HS-27A (cell line): ENCODE data around the gene PLS1.

Experiments used
- DNase-seq: peaks from one replicate; pipeline ENCODE4 v3.0.0-alpha.2; 2012; ENCODE audit warnings: low read depth, missing footprints

Gene PLS1

GRCh38 chr3:142641504-142641903 is 45.3 kb downstream of the PLS1 start:
- no peak for DNase-seq

- DNase-seq, result no peak
Observed at GRCh38 chr3:142642956-142643355, 46.8 kb downstream of the PLS1 start.

DNA sequence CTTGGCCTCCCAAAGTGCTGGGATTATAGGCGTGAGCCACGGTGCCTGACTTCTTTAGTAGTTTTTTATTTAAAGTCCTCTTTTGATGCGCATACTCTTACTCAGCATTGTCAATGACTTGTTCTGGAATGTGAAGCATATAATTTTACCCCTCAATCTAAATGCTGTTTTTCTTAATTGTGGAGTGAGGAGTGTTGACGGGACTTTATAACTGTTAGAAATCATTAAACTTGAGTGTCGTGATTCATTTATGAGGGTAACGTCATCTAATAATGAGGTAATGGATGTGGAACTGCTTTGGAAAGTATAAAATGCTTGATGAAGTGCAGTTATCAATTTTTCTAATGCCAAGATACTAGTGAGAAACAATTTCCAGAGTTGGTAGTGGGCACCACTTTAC is 48.3 kb downstream of the PLS1 start:
- no peak for DNase-seq

- DNase-seq, result no peak
Observed at GRCh38 chr3:142645236-142645793, 49.1 kb downstream of the PLS1 start.

- DNase-seq, result no peak
Observed at GRCh38 chr3:142646020-142646785, 50.0 kb downstream of the PLS1 start.

DNA sequence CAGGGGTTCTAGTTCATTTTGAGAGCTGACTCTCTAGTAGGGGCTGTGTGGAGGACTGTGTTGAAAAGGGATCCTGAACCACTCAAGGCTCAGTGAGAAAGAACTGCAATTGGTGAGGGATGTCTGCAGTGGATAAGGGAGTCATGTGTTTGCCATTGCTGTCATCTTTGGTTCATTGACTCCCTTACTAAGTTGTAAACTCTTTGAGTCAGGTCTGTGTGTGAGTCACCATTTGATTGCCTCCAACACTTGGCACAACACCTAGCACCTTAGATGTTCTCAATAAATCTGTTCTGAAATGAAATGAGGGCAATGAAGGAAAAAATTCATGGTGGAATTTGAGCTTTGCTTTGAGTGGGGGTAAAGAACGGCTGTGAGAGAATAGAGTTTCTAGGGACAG is 51.7 kb downstream of the PLS1 start:
- DNase-seq, result no peak

DNA sequence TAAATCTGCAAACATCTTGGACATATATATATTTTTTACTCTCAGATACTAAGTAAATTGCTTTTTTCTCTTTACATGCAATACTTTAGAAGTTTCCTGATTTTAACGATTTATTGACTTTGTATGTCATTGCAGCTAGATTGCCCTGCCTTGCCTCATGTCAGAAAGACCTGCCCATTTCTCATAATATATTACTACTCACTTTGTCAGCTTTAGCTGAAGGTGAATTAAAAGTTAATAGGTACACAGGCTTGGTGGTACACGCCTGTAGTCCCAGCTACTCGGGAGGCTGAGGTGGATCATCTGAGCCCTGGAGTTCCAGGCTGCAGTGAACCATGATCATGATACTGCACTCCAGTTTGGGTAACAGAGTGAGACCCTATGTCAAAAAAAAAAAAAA is 52.8 kb downstream of the PLS1 start:
- no peak for DNase-seq

DNA sequence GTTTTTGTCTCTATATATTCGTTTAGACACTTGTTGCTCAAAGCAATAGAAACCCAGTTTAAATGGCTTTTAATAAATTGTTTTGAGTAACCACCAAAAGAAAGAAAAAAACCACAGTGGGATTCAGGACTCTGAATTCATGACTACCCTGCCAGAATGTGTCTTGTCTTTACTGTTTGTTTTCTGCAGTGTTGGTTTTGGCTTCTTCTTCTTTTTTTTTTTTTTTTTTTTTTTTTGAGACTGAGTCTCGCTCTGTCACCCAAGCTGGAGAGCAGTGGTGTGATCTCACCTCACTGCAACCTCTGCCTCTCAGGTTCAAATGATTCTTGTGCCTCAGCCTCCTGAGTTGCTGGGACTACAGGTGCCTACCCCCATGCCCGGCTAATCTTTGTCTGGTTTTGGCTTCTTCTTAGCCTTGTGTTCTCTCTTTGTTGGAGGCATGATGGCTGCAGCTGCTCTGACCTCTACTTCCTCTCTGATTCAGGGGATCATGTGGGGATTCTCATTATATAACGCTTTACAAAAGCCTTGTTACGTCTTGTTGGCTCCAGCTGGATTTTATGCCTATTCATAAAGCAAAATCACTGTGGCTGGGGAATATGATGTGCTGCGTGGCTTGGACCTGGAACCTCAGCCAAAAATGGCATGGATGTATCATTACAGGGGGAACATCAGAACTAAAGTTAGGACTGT is 54.0 kb downstream of the PLS1 start:
- DNase-seq, result no peak

DNA sequence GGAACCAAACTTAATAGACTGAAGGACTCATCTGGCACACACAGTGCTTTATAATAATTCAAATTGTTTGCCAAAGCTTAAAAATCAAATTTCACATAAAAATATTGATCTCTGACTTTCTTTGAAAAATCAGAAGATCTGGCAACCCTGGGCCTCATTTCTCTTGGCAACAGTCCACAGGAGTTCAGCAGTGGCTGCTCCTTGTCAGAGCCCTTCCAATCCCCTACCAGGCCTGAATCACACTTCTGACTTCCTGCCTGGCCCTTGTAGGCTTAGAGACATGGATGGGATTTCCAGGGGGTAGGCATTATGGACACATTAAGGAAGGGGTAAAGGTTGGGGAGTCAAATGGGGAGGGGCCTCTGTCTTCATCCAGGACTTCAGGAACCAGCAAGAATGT is 55.5 kb downstream of the PLS1 start:
- no peak for DNase-seq

DNA sequence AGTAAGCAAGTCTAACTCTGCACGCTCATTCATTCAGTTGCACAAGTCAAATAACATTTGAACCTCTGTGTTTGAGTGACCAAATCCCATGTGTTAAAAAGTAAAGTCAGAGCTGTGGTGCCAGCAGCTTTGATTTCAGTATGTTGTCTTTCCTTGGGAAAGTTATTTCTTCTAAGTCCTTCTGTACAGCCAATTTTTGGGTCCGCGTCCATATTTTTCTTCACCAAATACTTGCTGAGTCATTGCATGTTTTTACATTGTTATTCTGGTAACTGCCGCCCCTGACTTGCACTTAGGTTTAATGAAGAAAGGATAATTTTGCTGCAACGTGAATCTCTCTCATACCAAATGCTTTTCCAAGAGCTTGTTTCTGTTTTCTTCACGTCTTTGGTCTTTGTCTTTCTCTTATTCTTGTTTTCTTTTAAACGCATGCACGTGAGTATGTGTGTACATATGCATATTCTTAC is 56.7 kb downstream of the PLS1 start:
- DNase-seq, result no peak

DNA sequence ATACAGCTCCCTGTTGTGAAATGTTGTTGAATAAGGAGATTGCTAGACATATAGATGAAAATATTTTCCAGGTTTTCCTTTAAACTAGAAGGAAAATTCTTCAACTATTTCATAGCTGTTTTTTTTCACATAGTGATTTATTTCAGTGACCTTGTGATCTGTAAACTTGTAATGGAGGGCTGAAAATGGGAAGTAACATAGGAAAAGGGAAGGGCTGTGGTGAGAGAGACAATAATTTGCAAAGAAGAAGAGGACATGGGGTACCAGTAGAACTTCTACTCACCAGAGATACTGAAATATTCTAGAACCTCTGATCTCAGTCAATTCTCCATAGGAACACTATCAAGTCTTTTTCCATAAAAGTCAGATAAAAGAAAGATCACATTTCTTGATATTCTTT is 60.4 kb downstream of the PLS1 start:
- DNase-seq, result no peak

- DNase-seq, result no peak
Observed at GRCh38 chr3:142657033-142657432, 60.8 kb downstream of the PLS1 start.

GRCh38 chr3:142660383-142660782 is 64.2 kb downstream of the PLS1 start:
- DNase-seq, result no peak

GRCh38 chr3:142660893-142661292 is 64.7 kb downstream of the PLS1 start:
- no peak for DNase-seq

DNA sequence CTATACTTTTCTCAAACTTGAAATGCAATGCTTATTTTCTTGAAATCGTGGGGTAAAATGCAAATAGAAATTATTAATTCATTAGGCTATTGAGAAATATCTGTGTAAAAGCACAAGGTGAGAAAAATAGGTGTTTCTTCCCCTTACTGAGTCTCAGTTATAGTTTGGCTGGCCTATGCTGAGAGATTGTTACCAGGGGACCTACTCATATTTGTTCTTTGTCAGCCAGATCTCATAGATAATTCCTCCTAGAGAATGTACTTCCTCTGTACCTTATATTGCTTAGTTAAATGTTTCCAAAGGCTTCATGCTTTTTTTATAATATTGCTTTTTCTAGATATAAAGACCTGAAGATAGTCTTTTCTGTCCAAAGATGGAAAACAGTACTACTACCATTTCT is 67.7 kb downstream of the PLS1 start:
- no peak for DNase-seq

DNA sequence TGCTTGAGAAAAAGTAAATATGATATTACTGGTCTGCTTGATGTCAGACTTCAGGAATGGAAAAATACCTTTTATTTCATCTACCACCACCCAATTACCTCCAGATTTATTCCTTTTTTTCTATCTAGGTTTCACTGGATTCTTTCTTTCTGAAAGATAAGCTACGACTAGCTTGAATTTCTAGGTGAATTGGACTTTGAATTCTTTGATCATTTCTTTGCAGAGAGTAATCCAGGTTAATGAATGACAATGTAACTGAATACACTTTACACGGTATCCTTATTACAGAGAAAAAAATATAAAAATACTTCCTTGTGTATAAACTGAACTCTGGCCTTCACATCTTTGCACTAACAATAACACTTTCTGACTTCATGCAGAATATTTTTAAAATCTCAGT is 68.1 kb downstream of the PLS1 start:
- DNase-seq, result no peak

- DNase-seq, result no peak
Observed at GRCh38 chr3:142664819-142665218, 68.6 kb downstream of the PLS1 start.

GRCh38 chr3:142670120-142670519 is 73.9 kb downstream of the PLS1 start:
- DNase-seq, result no peak

GRCh38 chr3:142676151-142676550 is 80.0 kb downstream of the PLS1 start:
- DNase-seq, result no peak

GRCh38 chr3:142680710-142681109 is 84.5 kb downstream of the PLS1 start:
- no peak for DNase-seq

DNA sequence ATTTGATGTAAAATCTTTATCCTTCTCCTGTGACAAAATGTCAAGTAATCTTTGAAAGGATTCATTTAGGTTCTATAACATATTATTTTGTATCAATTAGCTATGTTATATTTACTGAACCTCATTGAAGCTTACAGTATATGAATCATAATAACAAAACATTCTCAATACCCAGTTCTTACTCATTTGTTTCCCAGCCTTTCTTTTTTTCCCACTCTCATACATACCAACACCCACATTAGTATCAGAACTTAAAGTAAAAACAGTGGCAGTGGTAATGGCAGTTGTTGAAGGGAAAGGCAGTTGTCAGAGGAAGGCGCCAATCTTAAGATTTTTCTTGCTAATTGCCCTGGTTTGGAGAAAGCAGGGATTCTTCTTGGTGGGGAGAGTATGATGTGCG is 94.4 kb downstream of the PLS1 start:
- no peak for DNase-seq

DNA sequence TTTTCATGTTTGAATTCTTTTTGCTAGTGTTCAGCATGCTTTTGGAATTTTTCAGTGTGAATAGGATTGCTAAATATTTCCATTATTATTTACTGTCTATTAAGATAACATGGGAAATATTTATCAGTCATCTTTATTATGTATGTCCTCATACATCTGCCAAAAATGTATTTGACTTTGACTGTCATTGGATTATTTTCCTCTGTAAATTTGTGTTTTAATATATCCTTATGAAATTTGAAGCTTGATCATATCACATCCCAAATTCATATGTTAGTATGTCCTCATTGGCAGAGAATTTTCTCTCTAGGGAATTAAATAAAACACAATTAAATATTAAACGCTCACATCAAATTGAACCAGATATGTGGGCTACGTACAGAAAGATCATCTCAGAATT is 95.3 kb downstream of the PLS1 start:
- no peak for DNase-seq

- DNase-seq, result no peak
Observed at GRCh38 chr3:142693136-142693853, 97.1 kb downstream of the PLS1 start.
